Activated CD8-positive, alpha-beta memory T cell treated with anti-CD3 and anti-CD28 coated beads, Interleukin-2, amount 50 U/mL, for 4 hours (primary cell): ENCODE measurements around the gene FAM25A.

Experiments
- DNase-seq: peaks from one replicate; pipeline ENCODE4 v3.0.0-alpha.2; 2020

Gene FAM25A

DNA sequence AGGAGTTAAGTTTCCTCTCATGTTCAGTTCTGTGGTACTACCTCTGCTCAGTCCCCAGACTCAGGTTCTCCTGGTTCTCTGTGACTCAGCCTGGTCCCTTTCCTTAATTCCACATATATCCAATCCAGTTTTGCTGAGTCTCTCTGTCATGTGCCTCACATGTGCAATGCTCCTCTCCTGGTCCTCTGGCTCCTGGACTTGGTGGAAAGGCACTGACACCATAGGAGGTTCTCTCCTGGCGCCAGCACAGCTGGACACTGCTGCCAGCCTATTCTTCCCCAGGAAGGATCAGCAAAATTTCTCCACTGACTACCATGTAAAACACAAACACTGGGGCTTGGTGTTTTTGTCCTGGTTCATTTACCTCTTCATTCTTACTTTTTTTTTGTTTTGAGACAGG lies 46.8 kb downstream of the FAM25A start:
- DNase-seq, result no peak

DNA sequence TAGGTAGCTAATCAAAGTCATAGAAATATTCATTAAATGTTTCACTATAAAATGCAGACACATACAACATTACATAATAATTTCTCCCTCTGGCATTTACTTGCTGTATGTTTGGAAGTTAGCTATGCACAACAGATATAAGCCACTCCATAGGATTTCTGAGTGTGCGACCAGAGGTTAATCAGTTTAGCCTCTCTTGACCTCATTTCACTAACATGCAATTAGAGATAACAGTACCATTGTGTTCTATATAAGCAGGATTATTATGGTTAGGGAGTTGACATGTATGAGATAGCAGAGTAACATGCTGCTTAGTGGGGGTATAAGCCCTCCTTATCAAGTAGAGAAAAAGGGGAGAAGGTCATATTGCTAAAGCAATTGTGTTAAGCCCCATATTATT lies 48.2 kb downstream of the FAM25A start:
- DNase-seq, result no peak

DNA sequence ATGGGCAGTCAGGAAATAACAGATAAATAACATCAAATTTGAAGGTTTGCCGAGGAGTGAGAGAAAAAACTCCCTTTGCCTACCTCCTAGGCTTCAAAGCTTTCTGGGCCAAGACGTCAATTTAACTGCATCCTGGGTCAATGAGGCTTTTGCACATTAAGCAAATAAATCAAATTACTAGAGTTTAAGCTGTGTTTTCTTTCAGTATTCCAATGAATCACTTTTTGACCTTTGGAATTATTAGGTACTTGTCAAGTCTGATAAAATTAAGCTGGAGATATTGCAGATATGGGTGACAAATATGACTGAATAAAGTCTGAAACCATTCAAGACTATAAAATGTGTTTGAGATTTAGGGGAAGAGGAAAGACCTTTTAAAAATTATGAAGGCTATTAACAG lies 52.4 kb downstream of the FAM25A start:
- no peak for DNase-seq
